ENCODE results near the gene ZNF778. TPM values are rescaled to one million over a fixed set of nuclear protein-coding genes. Genes with fewer than 3 reads are reported as not detected.

The ZNF778 gene
- total RNA-seq, 3 donors from 2014 or later = 4.7 to 8.8 (median 7.2) TPM

- intact Hi-C loops (cut with DNase I, micrococcal nuclease) = no loop called here
- H3K4me3 ChIP-seq = no peak overlapping the region
- no peak for ATAC-seq
- DNase-seq = no peak
- no peaks in the 10 kb centered on the region for H3K9me3 ChIP-seq
- peaks cover 10% of the 10 kb centered on the region for H3K4me1 ChIP-seq (ENCODE audit: low read depth)
- no peaks in the 10 kb centered on the region for H3K36me3 ChIP-seq (ENCODE audit: low read depth)
- no peak for TF ChIP-seq CTCF (IDR thresholded peaks at IDR 0.05)
These were observed 42.6 kb upstream of the ZNF778 start for GRCh38 chr16:89174877-89175276.

GRCh38 chr16:89175280-89176146 is 42.0 kb upstream of the ZNF778 start:
- DNase-seq (no peak), ATAC-seq (no peak)
- no peak overlapping the region for H3K4me3 ChIP-seq
- intact Hi-C loops (cut with DNase I, micrococcal nuclease) = no loop called here
- H3K36me3 ChIP-seq (ENCODE audit: low read depth) = no peaks in the 10 kb centered on the region
- TF ChIP-seq CTCF (IDR thresholded peaks at IDR 0.05) = no peak
- no peaks in the 10 kb centered on the region for H3K9me3 ChIP-seq
- H3K4me1 ChIP-seq (ENCODE audit: low read depth) = peaks cover 10% of the 10 kb centered on the region

- peaks cover 4% of the 10 kb centered on the region for H3K4me1 ChIP-seq (ENCODE audit: low read depth)
- H3K36me3 ChIP-seq (ENCODE audit: low read depth) = no peaks in the 10 kb centered on the region
- no peaks in the 10 kb centered on the region for H3K9me3 ChIP-seq
- H3K4me3 ChIP-seq = no peak overlapping the region
- no peak for ATAC-seq
- DNase-seq = no peak
- intact Hi-C loops (cut with DNase I, micrococcal nuclease) = no loop called here
- TF ChIP-seq CTCF (IDR thresholded peaks at IDR 0.05) = no peak
These were observed 41.3 kb upstream of the ZNF778 start for GRCh38 chr16:89176147-89176690.

GRCh38 chr16:89176717-89177116 is 40.8 kb upstream of the ZNF778 start:
- no peak for ATAC-seq
- no peak for DNase-seq
- H3K9me3 ChIP-seq = no peaks in the 10 kb centered on the region
- H3K36me3 ChIP-seq (ENCODE audit: low read depth) = no peaks in the 10 kb centered on the region
- no peak for TF ChIP-seq CTCF (IDR thresholded peaks at IDR 0.05)
- H3K4me1 ChIP-seq (ENCODE audit: low read depth) = peaks cover 3% of the 10 kb centered on the region
- H3K4me3 ChIP-seq = no peak overlapping the region
- intact Hi-C loops (cut with DNase I, micrococcal nuclease) = no loop called here

GRCh38 chr16:89177501-89177900 is 40.0 kb upstream of the ZNF778 start:
- no peak for DNase-seq
- H3K9me3 ChIP-seq = no peaks in the 10 kb centered on the region
- no peak for ATAC-seq
- H3K36me3 ChIP-seq (ENCODE audit: low read depth) = no peaks in the 10 kb centered on the region
- no peaks in the 10 kb centered on the region for H3K4me1 ChIP-seq (ENCODE audit: low read depth)
- H3K4me3 ChIP-seq = no peak overlapping the region
- TF ChIP-seq CTCF (IDR thresholded peaks at IDR 0.05) = no peak
- intact Hi-C loops (cut with DNase I, micrococcal nuclease) = no loop called here
